Lung (tissue), 12 donors: ENCODE data around the gene PRELP. TPM values are rescaled to one million over a fixed set of nuclear protein-coding genes. Genes with fewer than 3 reads are reported as not detected.
"Not testable (repeated sequence)": the region's sequence is repeated elsewhere in the genome, so short reads cannot be mapped to it uniquely, and the experiment has no call there.

Experiments
- ATAC-seq: fragments of 200-7000 bp; cut with Tn5 transposase; one replicate; pipeline ENCODE4 v1.9.1; 2020; ENCODE audit warnings: moderate number of reproducible peaks; ENCODE audit not compliant: insufficient read depth, low FRiP score
- DNase-seq, 3 donors: peaks; one replicate each; pipeline ENCODE4 v3.0.0-alpha.2; 2013 to 2017
- H3K27ac ChIP-seq, 2 donors: one replicate each; pipeline ENCODE4 v1.5.1; 2013; ENCODE audit warnings: mild to moderate bottlenecking in 2 of 2, moderate library complexity in 2 of 2, control low read depth in 1 of 2, inconsistent platforms in 1 of 2, low read depth in 1 of 2, low read length in 1 of 2
- H3K27me3 ChIP-seq, 3 donors: one replicate each; pipeline ENCODE4 v1.5.1; 2013; ENCODE audit warnings: low read length in 2 of 3; ENCODE audit not compliant: control insufficient read depth in 3 of 3, insufficient read depth in 3 of 3
- H3K36me3 ChIP-seq, 4 donors: one replicate each; pipeline ENCODE4 v1.5.1; 2013; ENCODE audit warnings: low read length in 4 of 4, mild to moderate bottlenecking in 1 of 4, moderate library complexity in 1 of 4; ENCODE audit not compliant: control insufficient read depth in 4 of 4, insufficient read depth in 4 of 4
- H3K4me1 ChIP-seq, 5 donors: one replicate each; pipeline ENCODE4 v1.5.1; 2013; ENCODE audit warnings: low read length in 5 of 5, mild to moderate bottlenecking in 2 of 5, moderate library complexity in 1 of 5; ENCODE audit not compliant: control insufficient read depth in 5 of 5, insufficient read depth in 5 of 5
- H3K4me3 ChIP-seq: one replicate; pipeline ENCODE4 v1.5.1; 2013; ENCODE audit warnings: mild to moderate bottlenecking, control low read depth, moderate library complexity
- H3K9ac ChIP-seq, 2 donors: one replicate each; pipeline ENCODE4 v1.5.1; 2013; ENCODE audit warnings: low read length in 2 of 2, control low read depth in 1 of 2; ENCODE audit not compliant: insufficient read depth in 1 of 2
- H3K9me3 ChIP-seq, 4 donors: one replicate each; pipeline ENCODE4 v1.5.1; 2013; ENCODE audit warnings: low read length in 3 of 4, mild to moderate bottlenecking in 1 of 4, moderate library complexity in 1 of 4; ENCODE audit not compliant: control insufficient read depth in 4 of 4, insufficient read depth in 3 of 4
- CTCF ChIP-seq: IDR thresholded peaks from 2 replicates; pipeline ENCODE4 v1.5.1; 2012; ENCODE audit warnings: mild to moderate bottlenecking; ENCODE audit errors: control extremely low read depth, extremely low read depth
- WGBS, 2 donors: extraction: QIAGEN DNeasy Blood & Tissue Kit; methylation state at CpG; one replicate each; pipeline ENCODE4 v1.1.7; 2013; 5-methylcytosine and 5-hydroxymethylcytosine counted together
- polyA plus RNA-seq, 2 donors: library from polyadenylated mRNA; stranded (reverse); fragments of 200-250 nt; gene quantifications; one replicate each; pipeline ENCODE4 v1.2.1, GENCODE V29; 2013
- total RNA-seq, 2 donors: library from RNA; depleted of rRNA in 1 of 2; stranded (reverse); fragments of >200 nt in 1 of 2; gene quantifications; one replicate each; pipeline ENCODE4 v1.2.1, GENCODE V29; 2014 to 2021
- donor health status: control.
- donor health status: control.
- donor health status: Bipolar disorder and iron deficiency.
- donor health status: healthy.
- donor health status: DM: yes; HTN: yes; CAD: no.

Gene PRELP
- total and polyA plus RNA-seq, 4 donors, result 2.0 to 26.0 (median 13.6) TPM

GRCh38 chr1:203465146-203465798, 10.3 kb upstream of the PRELP start:
- WGBS, 2 donors, result 80 to 86% methylated on average over 11 of the region's 11 CpGs
- no peak for TF ChIP-seq CTCF
- Histone ChIP-seq H3K9me3 (no peaks in the 10 kb centered on the region), H3K27ac (peak overlapping the region in 1 of 2 donors; percentile 39), H3K9ac (no peak overlapping the region), H3K4me1 (peaks cover 0 to 46% (median 24%) of the 10 kb centered on the region in 5 donors), H3K4me3 (no peak overlapping the region), H3K27me3 (no peaks in the 10 kb centered on the region), H3K36me3 (no peaks in the 10 kb centered on the region)
- no peak for ATAC-seq
- DNase-seq, result peak in 2 of 3 donors; percentile 45 to 69

GRCh38 chr1:203465948-203466347, 9.7 kb upstream of the PRELP start:
- no peak overlapping the region for H3K4me3 ChIP-seq
- no peak overlapping the region for H3K9ac ChIP-seq
- no peak for TF ChIP-seq CTCF
- ATAC-seq (no peak), DNase-seq (peak; percentile 76 to 88 (median 77))
- H3K4me1 ChIP-seq, result peaks cover 0 to 49% (median 24%) of the 10 kb centered on the region in 5 donors
- H3K27me3 ChIP-seq, result no peaks in the 10 kb centered on the region
- WGBS, 2 donors, result 43 to 52% methylated on average over 7 of the region's 7 CpGs
- H3K27ac ChIP-seq, result peak overlapping the region in 1 of 2 donors; percentile 39
- no peaks in the 10 kb centered on the region for H3K36me3 ChIP-seq
- no peaks in the 10 kb centered on the region for H3K9me3 ChIP-seq

GRCh38 chr1:203466906-203467549, 8.6 kb upstream of the PRELP start:
- not testable (repeated sequence) for H3K27me3 ChIP-seq, H3K4me3 ChIP-seq, H3K9ac ChIP-seq, DNase-seq, H3K36me3 ChIP-seq, ATAC-seq, H3K9me3 ChIP-seq
- Histone ChIP-seq H3K27ac (peak overlapping the region in 1 of 2 donors; percentile 27), H3K4me1 (peaks cover 0 to 49% (median 24%) of the 10 kb centered on the region in 5 donors)
- WGBS, 2 donors, result 82 to 90% methylated on average over 13 of the region's 13 CpGs

- TF ChIP-seq CTCF, result no peak
- Histone ChIP-seq H3K4me1 (peaks cover 0 to 49% (median 24%) of the 10 kb centered on the region in 5 donors), H3K9ac (no peak overlapping the region), H3K27ac (no peak overlapping the region), H3K27me3 (no peaks in the 10 kb centered on the region), H3K4me3 (no peak overlapping the region), H3K36me3 (no peaks in the 10 kb centered on the region), H3K9me3 (no peaks in the 10 kb centered on the region)
- no peak for ATAC-seq
- 67 to 75% methylated on average over 9 of the region's 9 CpGs for WGBS, 2 donors
- peak; percentile 40 to 81 (median 54) for DNase-seq
Measured at GRCh38 chr1:203467550-203467921, 8.1 kb upstream of the PRELP start.
